T-helper 17 cell (primary cell): ENCODE measurements around the gene ZNF609. TPM values are rescaled to one million over a fixed set of nuclear protein-coding genes. Genes with fewer than 3 reads are reported as not detected.
A peak's percentile ranks its signal among the peaks of the same experiment; 100 is the strongest.

Experiments
- ATAC-seq: fragments of 150-1000 bp; cut with Tn5 transposase; 2 replicates; pipeline ENCODE4 v1.10.0; 2021; ENCODE audit warnings: mild to moderate bottlenecking, moderate library complexity
- DNase-seq, 3 donors: peaks; one replicate each; pipeline versions ENCODE4 v3.0.0 to v3.0.0-alpha.2; 2020 to 2021
- H3K9me3 ChIP-seq: one replicate; pipeline ENCODE4 v1.7.0; 2013; ENCODE audit warnings: low read length, mild to moderate bottlenecking; ENCODE audit not compliant: control insufficient read depth, poor library complexity, severe bottlenecking
- H3K27ac Mint-ChIP-seq: one replicate; pipeline ENCODE4 v1.8.0; 2022; ENCODE audit warnings: mild to moderate bottlenecking, moderate library complexity, mixed read lengths
- H3K27me3 Mint-ChIP-seq: one replicate; pipeline ENCODE4 v1.8.0; 2022; ENCODE audit warnings: mixed read lengths
- H3K36me3 Mint-ChIP-seq: one replicate; pipeline ENCODE4 v1.8.0; 2022; ENCODE audit warnings: low read depth, mixed read lengths
- H3K4me1 Mint-ChIP-seq: one replicate; pipeline ENCODE4 v1.8.0; 2022; ENCODE audit warnings: mild to moderate bottlenecking, mixed read lengths
- H3K4me3 Mint-ChIP-seq: one replicate; pipeline ENCODE4 v1.8.0; 2022; ENCODE audit warnings: mild to moderate bottlenecking, moderate library complexity, mixed read lengths
- total RNA-seq, 4 donors: library from RNA in 2 of 4; stranded (reverse) in 2 of 4; gene quantifications; one replicate each; pipeline ENCODE4 v1.2.3 and lab custom pipeline; 2022 to 2026

Gene ZNF609, protein sequence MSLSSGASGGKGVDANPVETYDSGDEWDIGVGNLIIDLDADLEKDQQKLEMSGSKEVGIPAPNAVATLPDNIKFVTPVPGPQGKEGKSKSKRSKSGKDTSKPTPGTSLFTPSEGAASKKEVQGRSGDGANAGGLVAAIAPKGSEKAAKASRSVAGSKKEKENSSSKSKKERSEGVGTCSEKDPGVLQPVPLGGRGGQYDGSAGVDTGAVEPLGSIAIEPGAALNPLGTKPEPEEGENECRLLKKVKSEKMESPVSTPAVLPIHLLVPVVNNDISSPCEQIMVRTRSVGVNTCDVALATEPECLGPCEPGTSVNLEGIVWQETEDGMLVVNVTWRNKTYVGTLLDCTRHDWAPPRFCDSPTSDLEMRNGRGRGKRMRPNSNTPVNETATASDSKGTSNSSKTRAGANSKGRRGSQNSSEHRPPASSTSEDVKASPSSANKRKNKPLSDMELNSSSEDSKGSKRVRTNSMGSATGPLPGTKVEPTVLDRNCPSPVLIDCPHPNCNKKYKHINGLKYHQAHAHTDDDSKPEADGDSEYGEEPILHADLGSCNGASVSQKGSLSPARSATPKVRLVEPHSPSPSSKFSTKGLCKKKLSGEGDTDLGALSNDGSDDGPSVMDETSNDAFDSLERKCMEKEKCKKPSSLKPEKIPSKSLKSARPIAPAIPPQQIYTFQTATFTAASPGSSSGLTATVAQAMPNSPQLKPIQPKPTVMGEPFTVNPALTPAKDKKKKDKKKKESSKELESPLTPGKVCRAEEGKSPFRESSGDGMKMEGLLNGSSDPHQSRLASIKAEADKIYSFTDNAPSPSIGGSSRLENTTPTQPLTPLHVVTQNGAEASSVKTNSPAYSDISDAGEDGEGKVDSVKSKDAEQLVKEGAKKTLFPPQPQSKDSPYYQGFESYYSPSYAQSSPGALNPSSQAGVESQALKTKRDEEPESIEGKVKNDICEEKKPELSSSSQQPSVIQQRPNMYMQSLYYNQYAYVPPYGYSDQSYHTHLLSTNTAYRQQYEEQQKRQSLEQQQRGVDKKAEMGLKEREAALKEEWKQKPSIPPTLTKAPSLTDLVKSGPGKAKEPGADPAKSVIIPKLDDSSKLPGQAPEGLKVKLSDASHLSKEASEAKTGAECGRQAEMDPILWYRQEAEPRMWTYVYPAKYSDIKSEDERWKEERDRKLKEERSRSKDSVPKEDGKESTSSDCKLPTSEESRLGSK (N-terminal part only)
- total RNA-seq (10 to 100 TPM; 37.6 to 43.2 TPM), total RNA-seq (lab: John Stamatoyannopoulos, UW) (148 to 157 reads per million in 2 donors)

DNA sequence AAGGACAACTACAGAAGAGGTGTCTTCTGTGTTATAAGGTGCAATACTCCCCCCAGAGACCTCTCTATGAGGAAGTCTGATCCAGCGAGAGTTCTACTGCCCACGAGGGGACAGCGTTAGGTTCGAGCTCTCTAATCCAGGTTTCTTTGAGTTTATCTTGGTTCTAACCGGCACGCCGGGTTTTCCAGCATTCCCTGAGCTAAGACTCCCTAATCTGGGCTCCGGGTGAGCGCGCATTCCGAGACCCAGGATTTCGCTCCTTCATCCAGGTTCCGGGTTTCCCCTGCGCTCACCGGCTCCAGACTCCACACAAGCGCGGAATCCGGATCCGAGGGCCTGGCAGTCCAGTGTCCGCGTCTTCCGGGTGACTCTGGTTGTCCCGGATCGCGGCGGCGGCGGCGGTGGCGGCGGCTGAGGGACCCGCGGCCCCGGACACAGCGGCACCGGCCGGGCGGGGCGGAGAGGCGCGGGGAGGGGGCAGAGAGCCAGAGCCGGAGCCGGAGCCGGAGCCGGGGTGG, at the start of gene ZNF609:
TSS of gene ZNF609 (plus strand) at position 373 of the 518 bp plus-strand sequence. CDS start 38,842 bp downstream, outside the sequence.
- peak within 1 kb of the TSS; percentile 94 for H3K4me3 Mint-ChIP-seq
- peak within 1 kb of the TSS; percentile 89 for H3K27ac Mint-ChIP-seq
- no peaks in the 10 kb centered on the region for H3K36me3 Mint-ChIP-seq
- no peaks in the 10 kb centered on the region for H3K9me3 ChIP-seq
- no peaks in the 10 kb centered on the region for H3K27me3 Mint-ChIP-seq
- peak; percentile 86 for ATAC-seq
- peaks cover 35% of the 10 kb centered on the region for H3K4me1 Mint-ChIP-seq
- DNase-seq, result peak; percentile 77 to 93 (median 82)

DNA sequence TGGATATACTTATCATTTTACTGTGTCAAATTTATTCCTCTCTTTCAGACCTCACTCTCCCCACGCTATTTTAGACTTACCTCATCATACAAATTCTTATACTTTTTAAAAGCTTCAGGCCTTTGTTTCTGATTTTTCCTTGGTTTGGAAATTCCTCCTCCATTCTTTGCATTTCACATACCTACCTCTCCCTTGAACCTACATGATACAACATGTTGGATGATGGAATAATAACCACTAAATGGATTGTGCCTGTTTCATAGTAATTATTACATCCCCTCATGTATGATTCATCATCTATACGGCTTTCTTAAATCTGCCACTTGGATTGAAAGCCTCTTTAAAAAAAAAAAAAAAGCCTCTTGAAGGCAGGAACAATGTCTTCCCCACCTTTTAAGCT, 48.2 kb upstream of the ZNF609 start:
- no peak for DNase-seq
- H3K9me3 ChIP-seq, result no peaks in the 10 kb centered on the region
- Mint-ChIP-seq H3K27ac (peak overlapping the region; percentile 24), H3K4me3 (no peak overlapping the region), H3K36me3 (peaks cover 20% of the 10 kb centered on the region), H3K4me1 (peaks cover 2% of the 10 kb centered on the region), H3K27me3 (no peaks in the 10 kb centered on the region)
- no peak for ATAC-seq

DNA sequence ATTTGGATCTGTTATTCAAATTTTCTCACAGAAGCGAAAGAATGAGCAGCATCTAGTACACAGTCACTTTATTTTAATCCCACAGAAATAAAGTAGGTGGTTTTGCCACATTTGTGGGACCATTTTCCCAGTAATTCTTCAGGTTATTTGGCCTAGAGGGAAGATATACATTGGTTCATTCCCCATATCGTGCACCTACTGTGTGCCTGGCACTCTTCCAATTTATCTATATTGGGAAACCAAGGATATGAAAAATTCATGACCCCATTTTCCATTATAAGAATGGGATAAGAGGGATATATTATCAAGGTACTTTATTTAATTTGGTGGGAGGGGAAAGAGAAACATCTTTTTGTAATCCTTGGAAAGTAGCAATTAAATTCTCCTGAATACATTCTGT, 37.7 kb upstream of the ZNF609 start:
- Mint-ChIP-seq H3K4me1 (peaks cover 5% of the 10 kb centered on the region), H3K36me3 (peaks cover 5% of the 10 kb centered on the region), H3K27ac (peak overlapping the region; percentile 56), H3K4me3 (no peak overlapping the region), H3K27me3 (no peaks in the 10 kb centered on the region)
- H3K9me3 ChIP-seq, result no peaks in the 10 kb centered on the region
- ATAC-seq (no peak), DNase-seq (no peak)

DNA sequence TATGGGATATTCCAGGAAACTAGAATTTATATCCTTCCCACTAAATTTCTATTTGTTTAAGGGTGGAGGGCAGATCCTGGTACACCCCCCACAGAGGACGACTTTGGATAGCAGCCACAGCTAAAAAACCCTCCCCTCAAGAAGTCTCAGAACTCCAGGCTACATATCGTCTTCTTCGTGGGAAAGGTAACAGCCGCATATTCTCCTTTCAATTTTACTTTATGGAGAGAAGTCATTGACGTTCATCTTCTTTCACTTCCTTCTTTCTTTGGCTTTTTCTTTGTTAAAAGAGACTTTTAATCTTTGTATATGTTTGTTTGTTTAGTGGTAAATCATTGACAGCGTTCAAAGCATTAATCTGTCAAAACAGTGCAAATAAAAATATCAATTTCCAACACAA, 36.4 kb upstream of the ZNF609 start:
- no peak overlapping the region for H3K27ac Mint-ChIP-seq
- peaks cover 5% of the 10 kb centered on the region for H3K36me3 Mint-ChIP-seq
- DNase-seq, result no peak

DNA sequence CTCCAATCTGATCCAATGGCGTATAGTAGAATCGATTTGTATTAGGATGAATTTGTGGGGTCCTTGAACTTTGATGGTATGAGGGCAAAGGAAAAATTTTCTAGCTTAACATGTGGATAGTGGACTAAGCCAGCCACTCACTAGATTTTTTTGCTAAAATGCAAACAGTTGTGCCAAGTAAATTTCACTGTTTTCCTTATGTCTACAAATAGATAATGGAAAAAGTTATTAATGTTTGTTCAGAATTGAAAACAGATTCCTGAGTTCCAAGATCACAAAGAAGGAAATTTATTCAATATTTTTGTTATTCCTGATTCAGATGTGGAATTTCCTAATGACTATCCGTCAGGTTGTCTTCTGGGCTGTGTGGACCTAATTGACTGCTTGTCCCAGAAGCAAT, 35.2 kb upstream of the ZNF609 start:
- peaks cover 5% of the 10 kb centered on the region for H3K36me3 Mint-ChIP-seq
- DNase-seq (no peak), ATAC-seq (no peak)
- no peak overlapping the region for H3K27ac Mint-ChIP-seq
- no peaks in the 10 kb centered on the region for H3K27me3 Mint-ChIP-seq
- H3K9me3 ChIP-seq, result no peaks in the 10 kb centered on the region
- H3K4me3 Mint-ChIP-seq, result no peak overlapping the region
- H3K4me1 Mint-ChIP-seq, result peaks cover 17% of the 10 kb centered on the region

More for the DNA sequence above, 36.4 kb upstream of the ZNF609 start:
- H3K9me3 ChIP-seq, result no peaks in the 10 kb centered on the region
- ATAC-seq, result no peak
- no peak overlapping the region for H3K4me3 Mint-ChIP-seq
- no peaks in the 10 kb centered on the region for H3K27me3 Mint-ChIP-seq
- peaks cover 8% of the 10 kb centered on the region for H3K4me1 Mint-ChIP-seq

DNA sequence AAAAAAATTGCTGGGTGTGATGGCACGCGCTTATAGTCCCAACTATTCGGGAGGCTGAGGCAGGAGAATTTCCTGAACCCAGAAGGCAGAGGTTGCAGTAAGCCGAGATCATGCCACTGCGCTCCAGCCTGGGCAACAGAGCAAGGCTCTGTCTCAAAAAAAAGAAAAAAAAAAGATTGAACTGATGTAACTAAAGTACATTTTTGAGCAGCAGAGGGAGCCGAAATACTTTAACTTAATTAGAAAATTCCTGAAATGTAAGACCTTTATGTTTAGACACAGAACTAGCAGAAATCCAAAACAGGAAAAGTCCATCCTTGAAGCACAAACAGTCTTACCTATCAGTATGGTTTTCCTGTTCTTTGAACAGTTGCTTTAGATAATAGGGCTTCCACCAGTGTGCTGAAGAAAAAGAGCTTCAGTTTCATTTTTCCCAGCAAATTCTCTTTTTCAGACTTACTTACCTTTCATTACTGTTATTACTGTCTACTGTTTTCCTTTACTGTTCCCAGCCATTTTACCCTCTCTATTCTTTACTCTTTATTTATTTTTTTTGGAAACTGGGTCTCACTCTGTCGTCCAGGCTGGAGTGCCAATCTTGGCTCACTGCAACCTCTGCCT, 33.4 kb upstream of the ZNF609 start:
- H3K9me3 ChIP-seq, result no peaks in the 10 kb centered on the region
- no peak for DNase-seq
- ATAC-seq, result no peak
- Mint-ChIP-seq H3K36me3 (peaks cover 5% of the 10 kb centered on the region), H3K27me3 (no peaks in the 10 kb centered on the region), H3K4me1 (peaks cover 24% of the 10 kb centered on the region), H3K4me3 (no peak overlapping the region), H3K27ac (peak overlapping the region; percentile 84)

DNA sequence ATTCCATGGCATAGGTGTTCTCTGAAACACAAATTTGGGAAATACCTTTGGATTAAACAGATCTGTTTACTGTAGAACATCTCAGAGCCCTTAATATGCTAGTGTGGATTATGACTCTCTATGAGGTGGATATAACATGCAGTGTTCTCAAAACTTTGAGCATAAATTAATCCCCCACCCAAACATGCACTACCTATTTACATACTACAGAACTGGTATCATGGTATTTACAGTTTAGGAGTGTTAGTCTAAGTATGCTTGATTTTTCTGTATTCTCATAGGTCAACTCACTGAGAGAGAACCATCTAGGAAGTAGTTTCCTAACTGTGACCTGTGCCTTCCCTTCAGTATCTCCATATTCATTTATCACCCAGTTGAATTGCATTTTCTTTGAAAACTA, 30.9 kb upstream of the ZNF609 start:
- ATAC-seq (no peak), DNase-seq (no peak)
- H3K9me3 ChIP-seq, result no peaks in the 10 kb centered on the region
- Mint-ChIP-seq H3K4me3 (peak overlapping the region; percentile 33), H3K27me3 (no peaks in the 10 kb centered on the region), H3K4me1 (peaks cover 28% of the 10 kb centered on the region), H3K27ac (peak overlapping the region; percentile 91), H3K36me3 (peaks cover 2% of the 10 kb centered on the region)

DNA sequence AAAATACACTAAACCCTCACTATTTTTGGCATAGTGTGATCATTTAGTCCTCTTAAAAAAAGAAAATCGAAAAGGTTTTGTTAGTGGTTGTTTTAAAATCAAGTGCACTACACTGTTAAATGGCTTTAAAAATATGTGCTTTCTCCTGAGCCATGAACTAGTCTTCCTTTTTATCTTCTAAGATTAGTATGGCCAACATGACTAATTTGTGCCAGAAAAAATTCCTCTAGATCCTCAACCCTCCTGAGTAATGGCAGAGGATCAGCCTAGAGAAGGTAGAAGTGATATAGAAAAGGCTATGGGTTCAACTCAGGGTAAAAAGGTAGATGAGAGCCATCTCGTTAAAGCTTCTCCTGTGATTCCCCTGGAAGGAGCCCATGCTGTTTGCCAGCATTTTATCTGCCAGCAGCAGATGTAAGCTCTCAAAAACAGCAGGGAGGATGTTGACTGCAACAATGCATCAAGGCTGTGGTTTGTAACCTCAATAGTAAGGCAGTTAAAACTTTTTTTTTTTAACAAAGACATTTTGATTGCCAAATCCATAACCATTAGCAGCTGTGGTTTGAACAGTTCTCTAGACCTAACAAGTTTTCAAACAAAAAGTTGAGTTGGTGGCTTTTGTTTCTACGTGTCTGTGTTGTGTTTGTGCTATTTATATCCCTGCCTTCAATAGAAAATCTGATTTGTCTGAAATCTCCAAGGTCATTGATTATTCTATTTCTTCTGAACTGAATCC, 30.2 kb upstream of the ZNF609 start:
- Mint-ChIP-seq H3K36me3 (peaks cover 2% of the 10 kb centered on the region), H3K4me3 (peak overlapping the region; percentile 75), H3K27me3 (no peaks in the 10 kb centered on the region), H3K4me1 (peaks cover 28% of the 10 kb centered on the region), H3K27ac (peak overlapping the region; percentile 91)
- ATAC-seq, result peak; percentile 92
- DNase-seq, result peak in 2 of 3 donors; percentile 9 to 24
- H3K9me3 ChIP-seq, result no peaks in the 10 kb centered on the region

DNA sequence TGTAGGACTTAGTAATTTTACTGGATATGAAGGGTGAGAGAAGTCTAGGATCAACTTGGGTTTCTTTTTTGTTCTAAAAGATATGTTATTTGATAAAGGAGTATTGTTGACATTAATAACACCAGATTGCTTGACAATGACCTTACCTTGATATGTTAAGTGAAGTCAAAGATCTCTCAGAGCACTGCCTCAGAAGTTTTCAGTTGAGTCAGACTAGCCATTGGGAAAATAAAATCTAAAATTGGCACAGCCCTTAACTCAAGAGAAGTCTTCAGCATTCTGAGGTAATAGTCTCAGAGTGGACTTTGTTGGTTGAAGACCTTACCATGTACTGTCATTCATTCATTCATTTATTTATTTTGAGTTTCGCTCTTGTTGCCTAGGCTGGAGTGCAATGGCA, 22.4 kb upstream of the ZNF609 start:
- Mint-ChIP-seq H3K4me3 (no peak overlapping the region), H3K27ac (peak overlapping the region; percentile 76), H3K36me3 (peaks cover 5% of the 10 kb centered on the region), H3K27me3 (no peaks in the 10 kb centered on the region), H3K4me1 (peaks cover 25% of the 10 kb centered on the region)
- no peak for DNase-seq
- no peaks in the 10 kb centered on the region for H3K9me3 ChIP-seq
- ATAC-seq, result no peak

DNA sequence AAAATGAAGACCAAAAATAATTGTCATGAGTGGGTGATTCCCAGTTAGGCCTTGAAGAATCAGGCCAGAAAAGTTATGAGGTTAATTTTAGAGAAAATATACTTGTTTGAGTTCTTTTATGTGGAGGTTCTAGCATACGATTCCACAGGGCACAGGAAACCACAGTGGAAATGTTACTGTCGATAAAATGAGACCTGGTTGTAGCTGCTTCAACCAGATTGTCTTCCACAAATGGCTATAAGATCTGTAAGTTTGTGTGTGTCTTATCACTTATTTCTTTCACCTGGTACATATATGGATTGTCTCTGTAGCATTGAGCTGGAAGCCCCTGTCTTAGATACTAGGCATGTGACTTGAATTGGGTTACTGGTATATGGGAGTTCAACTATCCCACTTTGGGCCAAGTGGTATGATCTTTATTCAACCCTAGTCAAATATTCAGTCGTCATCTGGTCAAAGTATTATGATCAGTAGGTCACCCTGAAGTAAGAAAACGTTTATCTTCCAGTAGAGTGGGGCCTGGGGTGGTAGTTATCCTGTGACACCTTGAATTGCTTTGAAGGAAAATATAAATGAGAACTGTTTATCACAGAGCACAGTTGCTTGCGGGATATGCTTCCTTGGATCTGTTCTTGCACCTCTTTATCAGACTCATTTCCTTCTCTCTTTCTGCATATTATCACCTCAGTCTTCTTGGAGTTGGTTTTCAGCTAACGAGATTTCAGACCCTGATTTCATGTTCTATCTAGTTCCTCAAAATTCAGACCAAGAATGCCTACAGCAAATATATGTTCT, 21.5 kb upstream of the ZNF609 start:
- H3K27me3 Mint-ChIP-seq, result no peaks in the 10 kb centered on the region
- peak overlapping the region; percentile 49 for H3K4me3 Mint-ChIP-seq
- no peak for DNase-seq
- H3K4me1 Mint-ChIP-seq, result peaks cover 29% of the 10 kb centered on the region
- no peaks in the 10 kb centered on the region for H3K9me3 ChIP-seq
- peaks cover 5% of the 10 kb centered on the region for H3K36me3 Mint-ChIP-seq
- H3K27ac Mint-ChIP-seq, result peak overlapping the region; percentile 76
- peak; percentile 42 for ATAC-seq

DNA sequence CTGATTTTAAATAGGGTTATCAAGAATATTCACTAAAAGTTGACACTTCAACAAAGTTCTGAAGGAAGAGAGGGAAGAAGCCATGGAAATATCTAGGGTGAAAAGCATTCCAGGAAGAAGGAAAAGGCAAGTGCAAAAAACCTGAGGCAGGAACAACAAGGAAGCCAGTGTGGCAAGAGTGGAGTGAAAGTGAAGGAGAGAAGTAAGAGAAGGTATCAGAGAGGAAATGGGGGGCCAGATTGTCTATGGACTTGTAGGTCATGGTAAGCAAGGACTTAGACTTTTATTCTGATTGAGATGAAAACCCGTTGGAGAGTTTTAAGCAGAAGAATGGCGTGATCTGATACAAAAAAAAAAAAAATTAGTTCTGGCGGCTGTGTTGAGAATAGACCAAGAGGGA, 18.5 kb upstream of the ZNF609 start:
- no peaks in the 10 kb centered on the region for H3K9me3 ChIP-seq
- Mint-ChIP-seq H3K27ac (peak overlapping the region; percentile 84), H3K27me3 (no peaks in the 10 kb centered on the region), H3K4me3 (no peak overlapping the region), H3K4me1 (peaks cover 34% of the 10 kb centered on the region), H3K36me3 (peaks cover 5% of the 10 kb centered on the region)
- ATAC-seq, result no peak
- no peak for DNase-seq
